GM18499 (cell line): ENCODE measurements around the gene RBX1.
"Not testable (repeated sequence)": the region's sequence is repeated elsewhere in the genome, so short reads cannot be mapped to it uniquely, and the experiment has no call there.

Experiments
- ATAC-seq: cut with Tn5 transposase; IDR thresholded peaks from one replicate; pipeline ENCODE4 v1.9.1; 2021; ENCODE audit warnings: moderate number of reproducible peaks; ENCODE audit not compliant: insufficient read depth, unreplicated experiment

The RBX1 gene

DNA sequence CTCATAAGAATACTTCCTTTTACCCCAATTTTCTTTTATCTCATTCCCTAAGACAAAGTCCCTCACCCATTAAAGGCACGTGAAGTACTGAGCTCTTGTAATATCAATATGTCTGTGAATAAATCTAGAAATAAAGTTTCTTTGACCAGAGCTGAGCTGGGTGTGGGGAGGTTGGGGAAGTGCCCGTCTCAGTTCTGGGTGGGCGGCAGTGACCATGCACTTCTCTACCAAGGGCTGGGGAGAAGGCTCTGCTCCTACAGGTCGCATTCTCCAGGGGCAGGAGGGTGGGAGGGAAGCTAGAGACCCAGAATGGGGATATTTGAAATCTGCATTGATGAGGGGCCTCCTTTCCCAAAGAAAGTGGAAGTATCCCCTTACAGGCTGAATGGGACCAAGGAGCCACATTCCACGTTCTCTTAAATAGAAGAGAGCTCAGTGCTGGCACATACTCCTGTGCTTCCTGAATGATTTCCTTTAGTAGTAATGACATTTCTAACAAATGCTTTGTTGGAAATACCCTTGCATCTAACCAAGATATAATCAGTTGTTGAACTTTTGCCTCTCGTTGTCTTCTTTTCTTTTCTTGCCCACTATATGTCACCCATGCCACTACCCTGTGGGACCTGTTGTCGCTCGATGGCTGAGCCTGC, 16.1 kb downstream of the RBX1 start:
- no peak for ATAC-seq

DNA sequence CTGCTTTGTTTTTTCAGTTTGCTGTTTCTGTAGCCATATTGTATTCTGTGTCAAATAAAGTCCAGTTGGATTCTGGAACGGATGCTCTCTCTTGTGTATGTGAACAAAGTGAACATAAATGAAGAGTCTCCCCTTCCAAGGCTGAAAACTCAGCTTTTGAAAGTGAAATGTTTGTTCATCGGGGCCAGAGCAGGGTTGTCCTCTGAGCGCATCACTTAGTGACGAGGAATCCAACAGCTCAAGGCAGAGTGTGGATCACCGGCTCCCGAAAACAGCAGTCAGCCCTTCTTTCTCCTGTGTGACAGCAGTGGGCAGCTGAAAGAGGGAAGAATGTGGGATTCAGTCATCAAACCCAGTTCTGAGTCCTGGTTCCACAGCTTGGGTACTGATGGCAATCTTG, 21.4 kb downstream of the RBX1 start:
- ATAC-seq: no peak

DNA sequence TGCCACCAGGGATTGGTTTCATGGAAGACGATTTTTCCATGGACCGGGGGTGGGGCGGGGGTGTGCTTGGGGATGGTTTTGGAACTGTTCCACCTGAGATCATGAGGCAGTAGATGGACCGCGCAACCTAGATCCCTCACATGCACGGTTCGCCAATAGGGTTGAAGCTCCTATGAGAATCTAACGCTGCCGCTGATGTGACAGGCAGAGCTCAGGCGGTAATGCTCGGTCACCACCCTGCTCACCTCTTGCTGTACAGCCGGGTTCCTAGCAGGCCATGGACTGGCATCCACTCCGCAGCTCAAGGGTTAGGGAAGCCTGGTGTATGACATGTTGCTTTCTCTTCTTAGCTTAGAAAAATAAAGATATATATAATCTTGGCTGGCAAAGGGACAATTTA, 22.0 kb downstream of the RBX1 start:
- no peak for ATAC-seq

DNA sequence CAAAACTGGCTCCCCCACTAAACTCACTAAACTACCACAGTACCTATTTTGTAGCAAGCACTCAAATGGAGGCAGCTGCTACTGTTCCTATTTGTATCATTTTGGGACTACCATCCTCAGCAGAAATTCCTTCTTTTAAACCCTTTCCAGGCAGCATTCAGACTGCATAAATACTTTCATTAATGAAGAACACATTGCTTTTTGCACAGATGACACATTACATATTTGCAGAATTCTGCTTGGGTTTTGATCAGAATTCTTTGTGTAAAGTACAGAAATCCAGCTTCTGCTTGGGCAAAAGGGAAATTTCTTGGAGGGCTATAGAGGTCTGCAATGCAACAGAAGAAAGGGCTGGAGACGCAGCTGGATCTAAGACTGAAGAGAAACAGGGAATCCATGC, 24.2 kb downstream of the RBX1 start:
- ATAC-seq: no peak

DNA sequence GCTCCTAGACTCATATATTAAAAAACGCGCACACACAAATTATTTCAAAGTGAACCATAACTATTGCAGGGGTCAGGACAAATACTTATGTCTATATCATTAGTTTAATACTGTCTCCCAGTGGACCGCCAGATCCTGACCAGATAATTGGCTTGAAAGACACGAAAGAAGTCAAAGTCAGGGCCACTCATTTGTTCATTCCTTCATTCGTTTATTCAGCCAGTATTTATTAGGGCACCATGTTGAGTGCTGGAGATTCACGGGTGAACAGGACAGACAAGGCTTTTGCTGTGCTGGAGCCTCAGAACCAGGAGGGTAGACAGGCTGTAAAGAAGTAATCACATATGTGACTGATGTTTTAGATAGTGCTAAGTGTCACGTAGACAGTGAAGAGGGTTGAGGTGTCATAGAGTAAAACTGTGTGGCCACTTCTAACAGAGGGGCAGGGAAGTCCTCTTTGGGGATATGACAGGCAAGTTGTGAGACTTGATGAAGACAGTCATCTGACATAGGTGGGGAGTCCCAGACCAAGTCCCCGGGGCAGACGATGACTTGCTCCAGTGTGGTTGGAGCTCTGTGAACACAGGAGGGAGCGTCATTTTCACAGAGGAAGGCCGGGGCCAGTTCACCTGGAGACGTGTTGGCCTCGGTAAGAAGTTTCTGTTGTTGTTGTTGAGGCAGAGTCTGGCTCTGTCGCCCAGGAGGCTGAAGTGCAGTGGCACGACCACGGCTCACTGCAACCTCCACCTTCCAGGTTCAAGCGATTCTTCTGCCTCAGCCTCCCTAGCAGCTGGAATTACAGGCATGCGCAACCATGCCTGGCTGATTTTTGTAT, 25.9 kb downstream of the RBX1 start:
- no peak for ATAC-seq

DNA sequence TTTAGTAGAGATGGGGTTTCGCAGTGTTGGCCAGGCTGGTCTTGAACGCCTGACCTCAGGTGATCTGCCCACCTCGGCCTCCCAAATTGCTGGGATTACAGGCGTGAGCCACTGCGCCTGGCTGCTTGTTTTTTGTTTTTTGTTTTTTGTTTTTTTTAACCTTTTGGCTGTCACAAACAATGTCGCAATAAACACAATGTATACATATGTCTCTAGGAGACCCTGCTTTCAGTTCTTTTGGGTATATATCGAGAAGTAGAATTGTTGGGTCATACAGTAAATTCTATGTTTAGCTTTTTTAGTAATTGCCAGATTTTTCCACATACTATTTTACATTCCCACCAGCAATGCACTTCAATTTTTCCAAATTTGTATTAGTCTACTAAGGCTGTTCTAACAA, 28.0 kb downstream of the RBX1 start:
- ATAC-seq: no peak

DNA sequence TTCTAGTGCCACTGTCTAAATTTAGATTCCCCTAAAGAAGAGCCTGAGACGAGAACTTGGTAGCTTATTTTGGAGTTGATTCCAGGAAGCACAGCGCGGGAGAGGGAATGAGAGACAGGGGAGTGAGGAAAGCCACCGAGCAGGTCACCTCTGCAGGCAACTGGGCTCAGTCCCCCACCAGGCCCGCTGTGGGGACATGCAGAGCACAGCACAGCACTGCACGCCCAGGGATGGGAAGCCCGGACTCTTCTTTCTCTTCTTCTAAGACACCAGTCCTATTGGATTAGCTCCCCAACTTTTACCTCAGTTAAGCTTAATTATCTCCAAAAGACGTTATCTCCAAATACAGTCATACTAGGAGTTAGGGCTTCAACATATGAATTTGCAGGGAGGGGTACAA, 28.7 kb downstream of the RBX1 start:
- ATAC-seq: no peak

DNA sequence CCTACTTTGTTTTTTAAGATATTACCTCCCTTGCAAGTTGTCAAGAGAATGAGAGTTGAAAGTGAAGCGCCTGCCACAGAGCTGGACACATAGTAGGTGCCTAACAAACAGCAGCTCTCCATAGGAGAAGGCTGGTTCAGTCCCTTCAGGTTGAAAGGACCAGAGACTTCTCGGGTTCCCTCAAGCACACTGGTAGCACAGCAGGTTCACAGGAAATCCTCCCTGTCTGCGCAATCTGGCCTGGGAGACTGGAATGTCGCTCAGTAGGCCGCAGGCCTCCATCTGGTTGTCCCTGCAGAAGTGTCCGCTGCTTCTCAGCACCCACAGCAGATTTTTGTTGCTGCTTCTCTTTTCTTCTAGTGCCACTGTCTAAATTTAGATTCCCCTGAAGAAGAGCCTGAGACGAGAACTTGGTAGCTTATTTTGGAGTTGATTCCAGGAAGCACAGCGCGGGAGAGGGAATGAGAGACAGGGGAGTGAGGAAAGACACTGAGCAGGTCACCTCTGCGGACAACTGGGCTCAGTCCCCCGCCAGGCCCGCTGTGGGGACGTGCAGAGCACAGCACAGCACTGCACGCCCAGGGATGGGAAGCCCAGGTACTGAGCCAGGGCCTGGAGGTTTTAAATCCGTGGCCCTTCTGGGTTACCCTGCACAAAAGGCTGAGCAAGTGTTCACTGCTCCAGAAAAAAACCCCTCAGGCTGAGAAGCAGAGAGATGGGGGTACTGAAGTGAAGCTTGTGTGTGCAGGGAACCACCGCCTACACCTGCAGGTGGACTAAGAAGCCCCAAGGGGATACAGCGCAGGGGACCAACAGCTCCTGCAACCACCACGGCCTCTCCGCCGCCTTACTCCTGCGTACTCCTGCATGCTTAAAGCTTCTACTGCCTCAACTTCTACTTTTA, 31.6 kb downstream of the RBX1 start:
- ATAC-seq: no peak

DNA sequence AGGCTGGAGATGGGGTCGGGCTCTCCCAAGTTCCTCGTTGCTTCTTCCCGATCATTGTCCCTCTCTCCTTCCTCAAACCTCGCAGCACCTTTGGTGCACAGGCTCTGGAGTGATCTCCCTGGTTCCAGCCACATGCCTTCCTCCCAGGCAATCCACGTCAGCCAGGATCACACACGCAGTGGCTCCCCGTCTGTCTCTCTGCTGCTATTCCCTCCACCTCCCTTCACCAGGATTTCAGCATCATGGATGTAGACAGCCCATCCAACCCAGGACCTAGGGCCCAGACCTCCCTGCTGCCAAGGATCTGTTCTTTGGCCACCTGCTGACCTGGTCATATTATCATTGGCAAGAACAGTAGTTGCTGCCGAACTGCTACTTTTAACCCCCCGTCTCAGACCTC, 40.1 kb downstream of the RBX1 start:
- ATAC-seq: no peak

DNA sequence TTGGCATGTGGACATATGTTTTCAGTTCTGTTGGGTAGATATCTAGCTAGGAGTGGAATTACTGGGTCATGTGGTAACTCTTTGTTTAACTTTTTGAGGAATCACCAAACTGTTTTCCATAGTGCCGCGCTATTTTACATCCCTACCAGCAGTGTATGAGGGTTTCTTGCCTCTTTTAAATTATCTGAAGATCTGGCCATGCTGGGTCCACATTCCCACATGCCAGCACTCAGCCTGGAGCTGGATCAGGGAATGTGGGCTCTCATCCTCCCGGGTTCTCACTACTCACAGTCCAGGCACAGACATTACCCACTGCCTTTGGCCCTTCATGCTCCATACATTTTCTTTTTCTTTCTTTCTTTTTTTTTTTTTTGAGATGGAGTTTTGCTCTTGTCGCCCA, 44.6 kb downstream of the RBX1 start:
- no peak for ATAC-seq

DNA sequence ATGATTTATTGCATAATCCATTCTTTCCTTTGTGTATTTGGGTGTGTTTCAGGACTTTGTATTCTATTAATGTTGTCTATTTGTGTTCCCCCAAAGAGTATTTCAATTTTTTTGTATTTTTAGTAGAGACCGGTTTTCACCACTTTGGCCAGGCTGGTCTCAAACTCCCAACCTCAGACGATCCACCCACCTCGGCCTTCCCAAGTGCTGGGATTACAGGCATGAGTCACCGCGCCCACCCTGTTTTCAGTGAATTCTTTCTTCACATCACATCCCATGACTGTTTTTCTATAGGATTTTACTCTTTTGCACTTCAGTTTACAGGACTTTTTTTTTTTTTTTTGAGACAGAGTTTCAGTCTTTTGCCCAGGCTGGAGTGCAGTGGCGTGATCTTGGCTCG, 46.3 kb downstream of the RBX1 start:
- no peak for ATAC-seq

DNA sequence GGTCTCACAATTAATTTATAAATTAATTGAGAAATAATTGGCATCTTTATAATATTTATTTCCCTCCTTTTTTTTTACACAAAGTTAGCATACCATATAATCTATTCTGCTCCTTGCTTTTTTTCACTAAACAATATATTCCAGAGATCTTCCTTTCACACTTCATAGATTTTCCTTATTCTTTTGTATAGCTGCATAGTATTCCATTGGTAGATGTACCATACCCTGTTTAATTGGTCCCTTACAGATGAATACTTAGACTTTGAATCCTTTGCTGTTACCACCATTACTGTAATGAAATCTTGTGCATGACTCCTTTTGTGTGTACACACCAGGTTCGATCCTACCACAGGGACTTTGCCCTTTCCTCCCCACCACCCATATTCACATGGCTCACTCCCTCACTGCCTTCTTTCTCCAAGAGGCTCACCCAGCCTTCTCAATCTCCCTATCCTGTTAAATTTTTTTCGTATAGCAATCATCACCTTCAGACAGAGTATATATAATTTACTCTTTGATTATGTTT, 48.9 kb downstream of the RBX1 start:
- no peak for ATAC-seq

DNA sequence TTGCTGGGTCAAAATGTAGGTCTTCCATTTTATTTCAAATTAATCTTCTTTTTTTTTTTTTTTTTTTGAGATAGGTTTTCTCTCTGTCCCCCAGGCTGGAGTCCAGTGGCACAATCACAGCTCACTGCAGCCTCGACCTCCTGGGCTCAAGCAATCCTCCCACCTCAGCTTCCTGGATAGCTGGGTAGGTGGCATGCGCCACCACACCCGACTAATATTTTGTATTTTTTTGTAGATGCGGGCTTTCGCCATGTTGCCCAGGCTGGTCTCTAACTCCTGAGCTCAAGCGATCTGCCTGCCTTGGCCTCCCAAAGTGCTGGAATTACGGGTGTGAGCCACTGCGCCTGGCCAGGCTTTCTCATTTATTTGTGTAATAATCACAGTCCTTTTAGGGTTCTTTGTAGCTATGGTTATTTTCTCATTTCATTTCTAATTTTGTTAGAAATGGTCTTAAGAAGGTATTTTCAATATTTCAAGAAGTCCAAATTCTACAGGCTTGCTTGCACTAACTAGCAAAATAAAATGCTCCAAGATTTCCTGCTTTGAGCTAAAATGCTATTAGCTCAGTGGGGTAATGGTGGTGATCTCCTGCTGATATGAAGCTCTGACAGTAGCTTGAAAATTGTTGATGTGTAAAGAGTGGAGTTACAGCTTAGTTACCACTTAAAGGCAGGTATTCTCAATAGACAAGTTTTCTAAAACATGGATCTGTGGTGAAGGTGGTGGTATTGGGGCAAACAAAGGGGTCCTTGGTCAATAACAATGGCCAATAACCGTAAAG, 50.0 kb downstream of the RBX1 start:
- no peak for ATAC-seq

DNA sequence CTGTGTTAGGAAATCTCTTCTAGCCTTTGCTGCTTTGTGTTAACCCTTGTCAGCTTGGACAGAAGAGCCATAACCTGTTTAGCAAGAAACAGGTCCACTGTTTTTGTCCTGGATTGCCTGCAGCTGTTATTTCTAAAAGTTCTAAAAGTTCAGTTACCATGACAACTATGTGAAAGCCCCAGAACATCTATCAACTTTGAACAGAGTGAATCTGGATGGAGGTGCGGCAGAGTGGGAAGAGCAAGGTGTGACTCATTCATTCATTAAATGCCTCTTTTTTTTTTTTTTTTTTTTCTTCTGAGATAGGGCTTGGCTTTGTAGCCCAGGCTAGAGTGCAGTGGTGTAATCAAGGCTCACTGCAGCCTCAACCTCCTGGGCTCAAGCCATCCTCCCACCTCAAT, 50.5 kb downstream of the RBX1 start:
- no peak for ATAC-seq

DNA sequence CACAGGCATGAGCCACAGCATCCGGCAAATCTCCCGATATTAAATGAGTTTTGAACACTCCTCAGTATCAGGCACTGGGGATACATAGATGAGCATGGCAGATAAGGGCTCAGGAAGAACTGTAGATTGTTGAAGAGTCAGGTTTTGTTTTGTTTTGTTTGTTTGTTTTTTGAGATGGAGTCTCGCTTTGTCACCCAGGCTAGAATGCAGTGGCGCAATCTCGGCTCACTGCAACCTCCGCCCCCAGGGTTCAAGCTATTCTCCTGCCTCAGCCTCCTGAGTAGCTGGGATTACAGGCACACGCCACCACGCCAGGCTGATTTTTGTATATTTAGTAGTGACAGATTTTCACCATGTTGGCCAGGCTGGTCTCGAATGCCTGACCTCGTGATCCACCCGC, 51.2 kb downstream of the RBX1 start:
- ATAC-seq: not testable (repeated sequence)

DNA sequence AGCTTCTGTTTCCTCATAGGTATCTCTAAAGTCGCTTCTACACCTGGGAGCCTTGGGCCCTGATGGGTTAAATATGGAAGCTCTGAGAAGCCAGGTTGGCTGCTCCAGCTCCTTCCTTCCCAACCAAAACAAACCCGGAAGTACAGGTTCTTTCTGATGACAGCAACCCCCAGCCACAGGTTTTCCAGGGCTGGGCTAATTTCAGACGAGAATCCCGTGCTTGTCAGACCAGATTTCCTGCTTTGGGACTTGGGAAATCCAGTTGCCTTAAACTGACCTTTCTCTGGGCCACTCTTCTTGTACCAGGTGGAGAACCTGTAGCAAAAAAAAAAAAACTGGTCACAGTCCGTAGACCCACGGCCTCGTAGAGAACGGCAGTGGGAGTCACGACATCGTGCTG, 51.9 kb downstream of the RBX1 start:
- no peak for ATAC-seq

DNA sequence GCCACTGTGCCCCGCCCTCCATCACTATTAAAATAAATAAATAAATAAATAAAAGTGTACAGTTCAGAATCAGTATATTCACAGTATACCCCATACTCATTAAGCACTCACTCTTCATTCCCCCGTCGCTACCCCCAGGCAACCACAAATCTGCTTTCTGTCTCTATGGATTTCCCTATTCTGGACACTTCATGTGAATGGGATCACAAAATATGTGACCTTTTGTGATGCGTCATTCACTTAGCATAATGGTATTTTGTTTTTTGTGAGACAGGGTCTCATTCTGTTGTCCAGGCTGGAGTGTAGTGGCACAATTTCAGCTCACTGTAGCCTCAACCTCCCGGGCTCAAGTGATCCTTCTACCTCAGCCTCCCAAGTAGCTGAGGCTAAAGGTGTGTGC, 52.8 kb downstream of the RBX1 start:
- no peak for ATAC-seq

DNA sequence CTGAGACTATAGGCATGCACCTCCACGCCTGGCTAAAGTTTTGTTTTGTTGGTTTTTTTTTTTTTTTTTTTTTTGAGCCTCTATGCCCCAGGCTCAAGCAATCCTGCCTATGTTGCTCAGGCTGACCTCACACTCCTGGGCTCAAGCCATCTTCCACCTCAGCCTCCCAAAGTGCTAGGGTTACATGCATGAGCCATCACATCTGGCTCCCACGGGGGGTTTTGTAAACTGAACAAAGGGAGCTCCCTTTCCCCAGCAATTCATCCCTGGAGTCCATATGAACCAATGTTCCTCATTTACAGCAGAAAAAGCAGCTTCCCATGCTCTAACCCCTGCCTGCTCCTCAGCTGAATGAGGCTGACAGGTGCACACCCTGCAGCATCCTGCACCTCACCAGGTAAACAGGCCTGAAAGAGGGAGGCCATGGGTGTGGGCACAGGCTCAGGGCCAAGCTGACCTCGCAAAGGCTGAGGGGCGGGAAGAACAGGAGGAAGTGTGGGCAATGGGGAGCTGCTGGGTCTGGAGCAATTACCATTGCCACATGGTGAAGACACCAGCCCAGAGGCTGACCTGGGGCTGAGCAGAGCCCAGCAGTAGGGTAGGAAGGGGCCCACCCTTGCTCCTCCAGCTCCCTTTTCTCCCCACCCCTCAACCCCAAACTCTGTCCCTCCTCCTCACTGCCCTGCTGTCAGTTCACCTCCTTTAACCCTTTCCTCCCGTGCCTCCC, 58.2 kb downstream of the RBX1 start:
- ATAC-seq: no peak

DNA sequence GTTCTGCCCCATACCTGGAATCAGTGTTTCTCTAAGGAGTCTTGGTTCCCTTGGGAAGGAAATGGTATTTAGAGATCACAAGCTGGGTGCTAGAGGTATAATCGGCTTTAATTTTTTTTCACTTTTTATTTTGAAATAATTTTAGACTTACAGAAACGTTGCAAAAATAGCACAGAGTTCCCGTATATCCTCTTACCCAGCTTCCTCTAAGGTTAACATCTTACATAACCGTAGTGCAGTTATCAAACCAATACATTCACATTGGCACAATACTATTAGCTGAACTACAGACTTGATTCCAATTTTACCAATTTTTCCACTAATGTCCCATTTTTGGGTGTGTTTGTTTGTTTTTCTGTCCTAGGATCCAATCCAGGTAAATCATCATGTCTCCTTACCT, 63.8 kb downstream of the RBX1 start:
- no peak for ATAC-seq
